Fibroblast of mammary gland (primary cell): ENCODE data around the gene TSPEAR.

ENCODE experiments used
- DNase-seq: peaks from one replicate; pipeline ENCODE4 v3.0.0-alpha.2; 2010; ENCODE audit warnings: low read depth
- H3K4me3 ChIP-seq: 2 replicates; pipeline ENCODE4 v1.5.1; 2011; ENCODE audit warnings: low read depth, mild to moderate bottlenecking, low read length, moderate library complexity; ENCODE audit not compliant: control insufficient read depth
- TF ChIP-seq, protein P1 (sequence below): conservative IDR thresholded peaks from 2 replicates; pipeline ENCODE4 v1.5.1; 2011; ENCODE audit warnings: low read depth, low read length, inconsistent platforms; ENCODE audit not compliant: control insufficient read depth, insufficient read depth

TSPEAR gene

GRCh38 chr21:44714905-44715304 is 3.5 kb upstream of the TSPEAR start:
- DNase-seq, result no peak
- H3K4me3 ChIP-seq, result no peak overlapping the region
- TF ChIP-seq, protein P1, sequence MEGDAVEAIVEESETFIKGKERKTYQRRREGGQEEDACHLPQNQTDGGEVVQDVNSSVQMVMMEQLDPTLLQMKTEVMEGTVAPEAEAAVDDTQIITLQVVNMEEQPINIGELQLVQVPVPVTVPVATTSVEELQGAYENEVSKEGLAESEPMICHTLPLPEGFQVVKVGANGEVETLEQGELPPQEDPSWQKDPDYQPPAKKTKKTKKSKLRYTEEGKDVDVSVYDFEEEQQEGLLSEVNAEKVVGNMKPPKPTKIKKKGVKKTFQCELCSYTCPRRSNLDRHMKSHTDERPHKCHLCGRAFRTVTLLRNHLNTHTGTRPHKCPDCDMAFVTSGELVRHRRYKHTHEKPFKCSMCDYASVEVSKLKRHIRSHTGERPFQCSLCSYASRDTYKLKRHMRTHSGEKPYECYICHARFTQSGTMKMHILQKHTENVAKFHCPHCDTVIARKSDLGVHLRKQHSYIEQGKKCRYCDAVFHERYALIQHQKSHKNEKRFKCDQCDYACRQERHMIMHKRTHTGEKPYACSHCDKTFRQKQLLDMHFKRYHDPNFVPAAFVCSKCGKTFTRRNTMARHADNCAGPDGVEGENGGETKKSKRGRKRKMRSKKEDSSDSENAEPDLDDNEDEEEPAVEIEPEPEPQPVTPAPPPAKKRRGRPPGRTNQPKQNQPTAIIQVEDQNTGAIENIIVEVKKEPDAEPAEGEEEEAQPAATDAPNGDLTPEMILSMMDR, result no peak

- H3K4me3 ChIP-seq, result no peak overlapping the region
- no peak for DNase-seq
- TF ChIP-seq, protein P1, result no peak
These were observed 2.5 kb upstream of the TSPEAR start for GRCh38 chr21:44713846-44714245.

DNA sequence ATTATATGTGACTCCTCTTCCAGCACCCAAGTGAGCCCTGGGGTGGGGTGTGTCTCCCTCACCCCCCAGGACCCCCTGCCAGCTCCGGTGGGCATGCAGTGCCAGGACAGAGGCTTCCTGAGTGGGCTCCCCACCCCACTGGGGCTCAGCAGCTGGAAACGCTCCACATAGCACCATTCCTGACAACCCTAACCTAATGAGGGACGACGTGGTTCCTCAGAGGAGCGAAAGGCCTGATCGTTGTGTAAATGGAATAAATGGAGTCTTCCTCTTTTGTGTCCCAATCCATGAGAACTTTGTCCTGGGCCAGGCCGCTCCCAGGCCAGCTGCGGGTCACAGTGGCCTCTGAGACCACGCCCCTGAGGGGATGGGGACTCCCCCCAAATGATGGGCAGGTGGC is 1.8 kb upstream of the TSPEAR start:
- H3K4me3 ChIP-seq, result no peak overlapping the region
- DNase-seq, result no peak
- TF ChIP-seq, protein P1, result no peak

GRCh38 chr21:44712203-44713028 is 1.0 kb upstream of the TSPEAR start:
- TF ChIP-seq, protein P1, result no peak
- no peak for DNase-seq
- no peak overlapping the region for H3K4me3 ChIP-seq

DNA sequence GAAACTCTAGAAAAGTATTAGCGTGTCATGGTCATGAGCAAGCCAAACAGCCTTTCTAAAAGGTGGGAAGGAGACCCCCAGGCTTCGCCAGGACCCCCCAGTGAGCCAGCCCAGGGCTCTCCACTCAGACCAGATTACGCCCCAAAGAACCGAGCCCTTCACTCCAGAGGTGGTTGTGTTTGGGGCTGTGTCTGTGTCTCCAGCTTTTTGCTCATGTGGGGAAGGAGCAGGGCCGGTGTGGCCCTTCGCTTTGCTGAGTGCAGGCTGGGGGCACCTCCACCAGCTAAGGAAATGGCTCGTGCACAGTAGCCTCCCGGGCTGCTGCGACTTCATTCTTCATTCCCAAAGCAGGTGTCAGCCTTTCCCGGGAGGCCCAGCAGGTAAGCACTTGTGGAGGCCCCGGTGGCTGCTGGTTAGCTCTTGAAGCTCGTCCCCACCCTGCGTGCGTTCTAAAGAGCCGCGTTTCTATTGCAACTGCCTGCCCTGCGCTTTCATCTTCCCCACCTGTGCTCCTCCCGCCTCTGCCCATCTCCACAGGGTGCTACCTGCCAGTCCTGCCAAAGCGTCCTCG is 531 bp downstream of the TSPEAR start:
- no peak for DNase-seq
- TF ChIP-seq, protein P1, result no peak
- no peak overlapping the region for H3K4me3 ChIP-seq

- TF ChIP-seq, protein P1, result no peak
- no peak overlapping the region for H3K4me3 ChIP-seq
- no peak for DNase-seq
These were observed 1.1 kb downstream of the TSPEAR start for GRCh38 chr21:44710294-44710665.
